Motor neuron (in vitro differentiated cells): ENCODE results near the gene MYL5. TPM values are rescaled to one million over a fixed set of nuclear protein-coding genes. Genes with fewer than 3 reads are reported as not detected.

Source experiments
- ATAC-seq, 8 experiments: fragments of 200-7000 bp; cut with Tn5 transposase; replicated peaks in 6 of 8; 2 replicates each; pipeline ENCODE4 v1.8.0; 2021; ENCODE audit warnings: mild to moderate bottlenecking in 8 of 8, moderate library complexity in 8 of 8
- H3K27ac ChIP-seq, 2 donors: fragments of 250-450 bp; sonication (Bioruptor Pico); 2 replicates each; pipeline ENCODE4 v1.9.0; 2021; ENCODE audit warnings: antibody characterized with exemption in 2 of 2, mild to moderate bottlenecking in 2 of 2, moderate library complexity in 1 of 2
- H3K4me1 ChIP-seq, 2 donors: fragments of 250-450 bp; sonication (Bioruptor Pico); replicated peaks in 1 of 2; 2 replicates each; pipeline ENCODE4 v1.6.1; 2021; ENCODE audit warnings: antibody characterized with exemption in 2 of 2, mild to moderate bottlenecking in 2 of 2, moderate library complexity in 1 of 2
- H3K4me3 ChIP-seq, 5 donors: fragments of 250-450 bp; sonication (Bioruptor Pico); 2 replicates each; pipeline ENCODE4 v1.9.0; 2021; ENCODE audit warnings: antibody characterized with exemption in 5 of 5, mild to moderate bottlenecking in 5 of 5, moderate library complexity in 4 of 5
- WGBS, 10 experiments: fragments of 450-650 bp; shearing (Covaris generic); methylation state at CpG; one replicate each; pipeline ENCODE4 v1.0.0; 2022; 5-methylcytosine and 5-hydroxymethylcytosine counted together
- in situ Hi-C, 9 experiments: fragments of 400-800 bp; cut with MboI; loops; one replicate each; pipeline ENCODE4 v1.15.0; 2021; ENCODE audit warnings: low sequenced_read_pairs in 9 of 9, low pct_unique_long_range_greater_than_20kb in 2 of 9; ENCODE audit not compliant: unreplicated experiment in 9 of 9
- total RNA-seq, 8 experiments: library from RNA; unstranded; fragments of 300-600 nt; gene quantifications; 2 replicates each; pipeline versions ENCODE4 v1.2.3 to v1.2.4, GENCODE V29; 2022

The MYL5 gene
- total RNA-seq: 10 to 100 TPM in 5 of 8 experiments, 1 to 10 TPM in 3; 6.7 to 41.2 (median 16.8) TPM

GRCh38 chr4:674172-675035 is at the start of gene MYL5, which contains the start of gene ATP5ME:
Gene MYL5 (plus strand): TSS chr4:674542. CDS start chr4:678027, 3,485 bp downstream.
Gene ATP5ME (minus strand): TSS chr4:674276. CDS start chr4:674247, 29 bp downstream.
- in situ Hi-C loops: loop anchor here in 1 of 9 experiments (5.0 kb wide), 1 partner anchor 72 kb away; no protein-coding TSS in a partner anchor
- 0 to 5% (median 1%) methylated on average over 1 to 17 of the region's 84 CpGs; no CpG with 5 or more reads in 6 of the 10 experiments for WGBS, 10 experiments
- H3K4me3 ChIP-seq: peak within 1 kb of the TSS; percentile 59 to 94 (median 66)
- peaks cover 11 to 12% of the 10 kb centered on the region in 2 donors for H3K4me1 ChIP-seq
- peak within 1 kb of the TSS; percentile 80 to 89 for H3K27ac ChIP-seq
- ATAC-seq: peak; percentile 74 to 93 (median 90)

- H3K27ac ChIP-seq: no peak within 1 kb of the TSS
- 0 to 87% (median 70%) methylated on average over 2 to 5 of the region's 21 CpGs; no CpG with 5 or more reads in 5 of the 10 experiments for WGBS, 10 experiments
- H3K4me1 ChIP-seq: no peaks in the 10 kb centered on the region
- ATAC-seq: no peak
- H3K4me3 ChIP-seq: no peak within 1 kb of the TSS
- in situ Hi-C loops: no loop called here
These were observed 49.4 kb upstream of the MYL5 start, which contains the start of gene PDE6B for GRCh38 chr4:624705-625590. Gene PDE6B (plus strand): TSS chr4:625573. CDS start chr4:625627, 54 bp downstream.

GRCh38 chr4:625631-626161 is 48.6 kb upstream of the MYL5 start:
- Histone ChIP-seq H3K4me3 (no peak overlapping the region), H3K4me1 (no peaks in the 10 kb centered on the region), H3K27ac (no peak overlapping the region)
- no peak for ATAC-seq
- in situ Hi-C loops: no loop called here
- WGBS, 10 experiments: 39 to 100% (median 89%) methylated on average over 3 to 14 of the region's 39 CpGs; no CpG with 5 or more reads in 4 of the 10 experiments

GRCh38 chr4:626201-627091 is 47.9 kb upstream of the MYL5 start:
- no peak overlapping the region for H3K4me3 ChIP-seq
- 8 to 100% (median 41%) methylated on average over 1 to 5 of the region's 20 CpGs; no CpG with 5 or more reads in 5 of the 10 experiments for WGBS, 10 experiments
- H3K4me1 ChIP-seq: no peaks in the 10 kb centered on the region
- in situ Hi-C loops: no loop called here
- no peak overlapping the region for H3K27ac ChIP-seq
- peak in 3 of 8 experiments; percentile 18 to 73 (median 57) for ATAC-seq

- ATAC-seq: no peak
- no peak overlapping the region for H3K4me3 ChIP-seq
- WGBS, 10 experiments: 0 to 90% (median 70%) methylated on average over 1 to 5 of the region's 15 CpGs; no CpG with 5 or more reads in 7 of the 10 experiments
- in situ Hi-C loops: no loop called here
- no peaks in the 10 kb centered on the region for H3K4me1 ChIP-seq
- no peak overlapping the region for H3K27ac ChIP-seq
These were observed 46.8 kb upstream of the MYL5 start for GRCh38 chr4:627347-628125.

GRCh38 chr4:628311-628741 is 46.0 kb upstream of the MYL5 start:
- H3K27ac ChIP-seq: no peak overlapping the region
- in situ Hi-C loops: no loop called here
- H3K4me1 ChIP-seq: no peaks in the 10 kb centered on the region
- ATAC-seq: no peak
- H3K4me3 ChIP-seq: no peak overlapping the region
- WGBS, 10 experiments: 80 to 95% (median 93%) methylated on average over 1 to 4 of the region's 17 CpGs; no CpG with 5 or more reads in 7 of the 10 experiments

- Histone ChIP-seq H3K4me3 (no peak overlapping the region), H3K27ac (no peak overlapping the region), H3K4me1 (no peaks in the 10 kb centered on the region)
- in situ Hi-C loops: no loop called here
- 100% methylated on average over 1 of the region's 27 CpGs; no CpG with 5 or more reads in 9 of the 10 experiments for WGBS, 10 experiments
- no peak for ATAC-seq
These were observed 45.3 kb upstream of the MYL5 start for GRCh38 chr4:628821-629635.

GRCh38 chr4:629636-629914 is 44.8 kb upstream of the MYL5 start:
- Histone ChIP-seq H3K4me3 (no peak overlapping the region), H3K4me1 (no peaks in the 10 kb centered on the region), H3K27ac (no peak overlapping the region)
- peak in 2 of 8 experiments; percentile 36 to 62 for ATAC-seq
- in situ Hi-C loops: no loop called here
- 80 to 83% (median 80%) methylated on average over 1 to 2 of the region's 9 CpGs; no CpG with 5 or more reads in 7 of the 10 experiments for WGBS, 10 experiments

GRCh38 chr4:629915-630641 is 44.3 kb upstream of the MYL5 start:
- peak in 2 of 8 experiments; percentile 16 to 62 for ATAC-seq
- Histone ChIP-seq H3K27ac (no peak overlapping the region), H3K4me3 (no peak overlapping the region), H3K4me1 (no peaks in the 10 kb centered on the region)
- in situ Hi-C loops: no loop called here
- WGBS, 10 experiments: 0 to 82% (median 66%) methylated on average over 1 to 6 of the region's 20 CpGs; no CpG with 5 or more reads in 6 of the 10 experiments

- no peak for ATAC-seq
- in situ Hi-C loops: no loop called here
- Histone ChIP-seq H3K27ac (no peak overlapping the region), H3K4me1 (no peaks in the 10 kb centered on the region), H3K4me3 (no peak overlapping the region)
- WGBS, 10 experiments: 21 to 83% (median 64%) methylated on average over 1 to 8 of the region's 9 CpGs; no CpG with 5 or more reads in 4 of the 10 experiments
These were observed 43.7 kb upstream of the MYL5 start for GRCh38 chr4:630656-631055.
